BJ (cell line): ENCODE results near the gene PACSIN2. TPM values are rescaled to one million over a fixed set of nuclear protein-coding genes. Genes with fewer than 3 reads are reported as not detected.

Source experiments
- CTCF ChIA-PET: fragments of 350-600 bp; formaldehyde crosslinking; extraction: SDS; loops from one replicate; lab custom pipeline; 2021; ENCODE audit warnings: antibody characterized with exemption, inconsistent platforms; lab: Yijun Ruan, JAX
- POLR2A ChIA-PET: fragments of 300-600 bp; sonication (Branson Sonifier 250); formaldehyde crosslinking; extraction: SDS; loops from one replicate; lab custom pipeline; 2021; ENCODE audit warnings: antibody characterized with exemption; lab: Charles Lee
- DNase-seq: peaks from one replicate; pipeline ENCODE4 v3.0.0-alpha.2; 2011; ENCODE audit warnings: low read depth
- H3K27me3 ChIP-seq: 2 replicates; pipeline ENCODE4 v1.6.0; 2011; ENCODE audit warnings: low read length; ENCODE audit not compliant: control insufficient read depth, insufficient read depth
- H3K36me3 ChIP-seq: 2 replicates; pipeline ENCODE4 v1.5.1; 2011; ENCODE audit warnings: low read length; ENCODE audit not compliant: control insufficient read depth, insufficient read depth
- H3K4me3 ChIP-seq: 2 replicates; pipeline ENCODE4 v1.5.1; 2011; ENCODE audit warnings: low read depth, mild to moderate bottlenecking, control low read depth, low read length
- polyA plus RNA-seq: library from polyadenylated mRNA; depleted of rRNA; stranded (reverse); fragments of >200 nt; gene quantifications from 2 replicates; pipeline ENCODE4 v1.2.3, GENCODE V29; 2011
- TF ChIP-seq, protein P1 (sequence below): IDR thresholded peaks from 2 replicates; pipeline ENCODE4 v1.5.1; 2011; ENCODE audit warnings: low read depth, mild to moderate bottlenecking, control low read depth, inconsistent platforms, low read length, moderate library complexity; ENCODE audit not compliant: insufficient read depth

Gene PACSIN2
- polyA plus RNA-seq, 1 experiment, result 86.3 TPM

DNA sequence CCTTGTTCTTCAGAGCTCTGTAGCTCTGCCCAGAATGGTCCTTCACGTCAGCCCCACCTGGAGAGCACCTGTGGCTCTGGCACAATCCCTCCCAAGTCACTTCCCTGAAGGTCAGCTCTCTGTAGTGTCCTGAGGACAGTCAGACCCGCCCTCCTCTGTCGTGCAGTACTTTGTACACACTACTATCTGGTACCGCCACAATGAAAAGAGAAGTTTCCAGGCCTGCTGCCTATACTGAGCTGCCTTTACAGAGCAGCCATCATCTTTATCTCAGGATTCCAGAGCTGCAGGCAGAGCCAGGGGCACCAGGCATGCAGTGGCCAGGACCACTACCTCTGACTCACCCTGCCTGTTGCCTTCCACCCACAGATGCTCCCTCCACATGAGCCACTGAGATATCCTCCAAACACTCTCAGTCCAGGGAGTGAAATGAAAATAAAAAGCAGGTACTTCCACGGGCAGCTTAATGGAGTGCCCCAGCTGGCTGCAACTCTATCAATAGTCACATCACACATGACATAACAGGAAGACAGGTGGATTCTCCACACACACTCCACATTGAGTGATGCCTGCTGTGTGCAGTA, 7.3 kb downstream of the PACSIN2 start:
- DNase-seq, result no peak
- ChIA-PET CTCF (interaction anchor here (0.7 to 2.0 kb wide), 4 partner anchors 12 to 53 kb away, joined by 3 to 7 read pairs (median 6); no protein-coding TSS in a partner anchor), POLR2A (no interaction called here)
- Histone ChIP-seq H3K4me3 (no peak overlapping the region), H3K36me3 (no peaks in the 10 kb centered on the region), H3K27me3 (no peaks in the 10 kb centered on the region)
- TF ChIP-seq, protein P1, sequence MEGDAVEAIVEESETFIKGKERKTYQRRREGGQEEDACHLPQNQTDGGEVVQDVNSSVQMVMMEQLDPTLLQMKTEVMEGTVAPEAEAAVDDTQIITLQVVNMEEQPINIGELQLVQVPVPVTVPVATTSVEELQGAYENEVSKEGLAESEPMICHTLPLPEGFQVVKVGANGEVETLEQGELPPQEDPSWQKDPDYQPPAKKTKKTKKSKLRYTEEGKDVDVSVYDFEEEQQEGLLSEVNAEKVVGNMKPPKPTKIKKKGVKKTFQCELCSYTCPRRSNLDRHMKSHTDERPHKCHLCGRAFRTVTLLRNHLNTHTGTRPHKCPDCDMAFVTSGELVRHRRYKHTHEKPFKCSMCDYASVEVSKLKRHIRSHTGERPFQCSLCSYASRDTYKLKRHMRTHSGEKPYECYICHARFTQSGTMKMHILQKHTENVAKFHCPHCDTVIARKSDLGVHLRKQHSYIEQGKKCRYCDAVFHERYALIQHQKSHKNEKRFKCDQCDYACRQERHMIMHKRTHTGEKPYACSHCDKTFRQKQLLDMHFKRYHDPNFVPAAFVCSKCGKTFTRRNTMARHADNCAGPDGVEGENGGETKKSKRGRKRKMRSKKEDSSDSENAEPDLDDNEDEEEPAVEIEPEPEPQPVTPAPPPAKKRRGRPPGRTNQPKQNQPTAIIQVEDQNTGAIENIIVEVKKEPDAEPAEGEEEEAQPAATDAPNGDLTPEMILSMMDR, result no peak

DNA sequence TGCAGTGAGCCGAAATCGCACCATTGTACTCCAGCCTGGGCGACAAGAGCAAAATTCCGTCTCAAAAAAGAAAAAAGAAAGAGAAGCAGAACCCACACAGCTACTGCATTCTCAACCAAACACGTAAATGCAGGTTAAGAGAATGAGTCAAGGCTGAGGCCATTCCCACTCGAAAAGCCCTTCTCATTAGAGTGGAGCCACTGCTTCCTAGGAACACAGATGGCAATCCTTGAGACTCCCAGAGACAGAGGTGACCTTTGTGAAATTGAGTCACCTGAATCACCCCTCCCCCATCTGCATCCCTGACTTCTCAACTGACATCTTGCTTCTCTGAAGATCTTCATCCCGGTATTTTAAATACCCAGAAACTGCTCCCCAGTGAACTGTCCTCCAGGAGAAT, 8.2 kb downstream of the PACSIN2 start:
- ChIA-PET POLR2A (no interaction called here), CTCF (interaction anchor here (1.6 to 2.0 kb wide), 2 partner anchors 17 to 27 kb away, joined by 6 to 7 read pairs; no protein-coding TSS in a partner anchor)
- Histone ChIP-seq H3K36me3 (no peaks in the 10 kb centered on the region), H3K4me3 (no peak overlapping the region), H3K27me3 (no peaks in the 10 kb centered on the region)
- TF ChIP-seq, protein P1, result no peak
- DNase-seq, result no peak

DNA sequence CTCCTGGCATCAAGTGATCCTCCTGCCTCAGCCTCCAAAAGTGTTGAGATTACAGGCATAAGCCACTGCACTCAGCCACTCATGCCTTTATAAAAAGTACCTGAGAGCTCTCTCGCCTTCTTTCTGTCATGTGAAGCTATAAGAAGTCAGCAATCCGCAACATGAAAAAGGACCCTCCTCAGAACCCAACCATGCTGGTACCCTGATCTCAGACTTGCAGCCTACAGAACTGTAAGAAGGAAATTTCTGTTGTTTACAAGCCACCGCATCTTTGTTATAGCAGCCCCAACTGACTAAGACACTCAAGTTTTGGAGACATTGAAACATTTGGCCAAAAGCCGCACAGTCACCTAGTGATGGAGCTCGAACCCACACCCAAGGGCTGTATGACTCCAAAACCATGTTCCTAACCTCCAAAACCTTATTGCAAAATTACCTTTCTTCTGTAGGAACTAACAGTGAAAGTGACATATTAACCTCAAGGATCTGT, 8.9 kb downstream of the PACSIN2 start:
- CTCF ChIA-PET, result interaction anchor here (1.6 kb wide), 1 partner anchor 16 kb away, joined by 6 read pairs; no protein-coding TSS in a partner anchor
- no peak overlapping the region for H3K4me3 ChIP-seq
- DNase-seq, result no peak
- H3K36me3 ChIP-seq, result no peaks in the 10 kb centered on the region
- TF ChIP-seq, protein P1, result no peak
- POLR2A ChIA-PET, result no interaction called here
- no peaks in the 10 kb centered on the region for H3K27me3 ChIP-seq

DNA sequence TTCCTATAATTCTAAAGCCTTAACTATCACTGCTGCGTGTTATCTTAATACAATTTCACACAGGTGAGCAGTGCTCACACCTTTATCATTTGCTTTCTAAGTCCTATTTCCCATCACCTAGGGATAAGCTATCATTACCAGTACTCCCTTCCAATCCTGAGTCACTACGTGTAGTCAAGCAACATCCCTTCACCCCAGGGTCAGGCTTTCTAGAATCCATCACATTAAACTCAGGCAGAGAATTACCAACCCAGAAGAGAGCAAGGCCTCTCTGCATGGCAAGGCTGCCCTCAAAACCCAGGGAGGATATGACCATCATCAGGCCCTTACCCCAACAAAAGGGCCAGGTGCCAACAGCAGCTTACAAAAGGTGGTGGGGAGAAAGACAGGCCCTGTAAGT, 9.8 kb downstream of the PACSIN2 start:
- Histone ChIP-seq H3K27me3 (no peaks in the 10 kb centered on the region), H3K4me3 (no peak overlapping the region), H3K36me3 (no peaks in the 10 kb centered on the region)
- CTCF ChIA-PET, result interaction anchor here (0.9 to 1.8 kb wide), 6 partner anchors 9 to 81 kb away, joined by 3 to 8 read pairs (median 4); partner anchors contain the start of gene PACSIN2
- POLR2A ChIA-PET, result interaction anchor here (1.8 kb wide), 1 partner anchor 10 kb away, joined by 5 read pairs; no protein-coding TSS in a partner anchor
- DNase-seq, result no peak
- TF ChIP-seq, protein P1, result no peak

DNA sequence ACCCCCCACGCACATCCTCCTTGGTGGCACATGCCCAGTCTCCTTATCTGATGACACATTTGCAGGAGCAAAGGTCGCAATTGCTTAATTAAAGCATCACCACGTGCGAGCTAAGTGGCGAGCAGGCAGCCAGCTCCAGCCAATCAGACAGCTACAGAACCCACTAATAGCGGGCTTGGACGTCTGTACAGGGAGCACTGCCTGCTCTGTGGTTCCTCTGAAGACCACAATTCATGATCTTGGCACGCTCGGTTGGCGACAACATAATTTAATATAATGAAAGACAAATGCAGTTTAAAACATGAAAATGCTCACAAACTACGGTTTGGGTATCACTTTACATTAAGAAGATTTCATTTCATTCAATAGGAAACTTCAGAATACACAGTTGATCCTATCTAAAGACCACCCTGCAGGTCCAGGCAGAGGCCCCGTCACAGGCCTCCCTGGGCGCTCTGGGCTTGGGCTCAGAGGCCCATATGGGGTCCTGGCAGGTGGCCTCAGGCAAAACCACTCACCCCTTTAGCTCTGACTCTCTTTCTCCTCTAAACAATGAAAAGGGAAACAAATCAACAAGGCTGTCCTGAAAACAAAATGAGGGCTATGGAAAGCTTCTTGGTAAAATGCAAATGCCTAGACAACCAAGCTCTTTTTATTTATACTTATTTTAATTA, 10.4 kb downstream of the PACSIN2 start:
- no peak overlapping the region for H3K4me3 ChIP-seq
- no peak for DNase-seq
- CTCF ChIA-PET, result interaction anchor here (0.9 to 1.8 kb wide), 7 partner anchors 9 to 80 kb away, joined by 3 to 8 read pairs (median 3); partner anchors contain the start of gene PACSIN2

More for the DNA sequence above, 10.4 kb downstream of the PACSIN2 start:
- Histone ChIP-seq H3K36me3 (no peaks in the 10 kb centered on the region), H3K27me3 (no peaks in the 10 kb centered on the region)
- POLR2A ChIA-PET, result interaction anchor here (0.6 to 1.8 kb wide), 3 partner anchors 9 to 11 kb away, joined by 3 to 7 read pairs (median 5); no protein-coding TSS in a partner anchor
- TF ChIP-seq, protein P1, result no peak
